ENCODE measurements around the gene TAOK3. TPM values are rescaled to one million over a fixed set of nuclear protein-coding genes. Genes with fewer than 3 reads are reported as not detected.

TAOK3 gene
- total and polyA plus RNA-seq, 2 of the 8 experiments (the other 6 are each of a cell fraction or from before 2014, with no cell fraction given), result 5.2 to 9.3 TPM

- WGBS, 2 experiments (ENCODE audit: extremely low coverage in 1 of 2, insufficient coverage in 1 of 2, insufficient read length in 1 of 2, insufficient replicate concordance in 2 of 2, low coverage in 1 of 2, low lambda C conversion rate in 2 of 2, missing lambda C conversion rate in 1 of 2), result 88% methylated on average over 7 of the region's 7 CpGs; no CpG with 5 or more reads in 1 of the 2 experiments
- H2AFZ ChIP-seq (ENCODE audit: low read length), result no peak overlapping the region
- H3K18ac ChIP-seq (ENCODE audit: extremely low read depth, low read length), result no peak overlapping the region
- H3K4me3 ChIP-seq (ENCODE audit: extremely low read depth in 1 of 4, insufficient read depth in 2 of 4, low read depth in 3 of 4, low read length in 4 of 4), result no peak overlapping the region
- no peak overlapping the region for H3K27ac ChIP-seq (ENCODE audit: low read depth, low read length)
- no peaks in the 10 kb centered on the region for H3K27me3 ChIP-seq (replicated peaks in 1 of 4; ENCODE audit: control insufficient read depth in 3 of 4, extremely low read depth in 1 of 4, insufficient read depth in 3 of 4, low read length in 3 of 4)
- no peaks in the 10 kb centered on the region for H3K23me2 ChIP-seq (ENCODE audit: low read depth, low read length)
- no peaks in the 10 kb centered on the region for H3K36me3 ChIP-seq (ENCODE audit: control insufficient read depth in 2 of 4, insufficient read depth in 4 of 4, low read length in 3 of 4)
- no peaks in the 10 kb centered on the region for H4K20me1 ChIP-seq (replicated peaks in 1 of 2; ENCODE audit: control insufficient read depth in 1 of 2, insufficient read depth in 2 of 2, low read length in 2 of 2)
- no peaks in the 10 kb centered on the region for H3K79me2 ChIP-seq (ENCODE audit: control insufficient read depth in 1 of 2, insufficient read depth in 2 of 2, low read length in 2 of 2)
- no peak overlapping the region for H2BK20ac ChIP-seq (ENCODE audit: low read length)
- H4K8ac ChIP-seq (ENCODE audit: extremely low read depth, insufficient read depth, low read length), result no peak overlapping the region
- ChIA-PET POLR2A (ENCODE audit: partially characterized antibody) (no interaction called here), CTCF (ENCODE audit: partially characterized antibody) (interaction anchor here (0.6 to 3.1 kb wide), 9 partner anchors 11 to 193 kb away, joined by 3 to 12 read pairs (median 4); no protein-coding TSS in a partner anchor)
- H2BK12ac ChIP-seq (ENCODE audit: low read depth, low read length), result no peak overlapping the region
- H3K14ac ChIP-seq (ENCODE audit: insufficient read length), result no peak overlapping the region
- H2BK15ac ChIP-seq (ENCODE audit: low read length), result no peak overlapping the region
- no peak overlapping the region for H3K23ac ChIP-seq (ENCODE audit: insufficient read length)
- no peak for DNase-seq (ENCODE audit: low read depth in 1 of 2, low spot score in 2 of 2)
- H3K4me2 ChIP-seq (ENCODE audit: insufficient read depth in 1 of 2, low read depth in 2 of 2, low read length in 2 of 2), result no peak overlapping the region
- no peaks in the 10 kb centered on the region for H3K4me1 ChIP-seq (replicated peaks in 1 of 4; ENCODE audit: control insufficient read depth in 3 of 4, insufficient read depth in 4 of 4, low read length in 3 of 4)
- FAIRE-seq, result no peak
- H4K5ac ChIP-seq (ENCODE audit: insufficient read length, low read depth, low read length), result no peak overlapping the region
- H3K9ac ChIP-seq (replicated peaks in 1 of 4; ENCODE audit: extremely low read depth in 1 of 4, low read depth in 3 of 4, low read length in 3 of 4), result no peak overlapping the region
- H2BK120ac ChIP-seq (replicated peaks; ENCODE audit: low read depth, low read length), result no peak overlapping the region
- no peak for TF ChIP-seq SIX5 (IDR thresholded peaks at IDR 0.05; ENCODE audit: low read depth, low read length)
- TF ChIP-seq CEBPB (IDR thresholded peaks at IDR 0.05; ENCODE audit: low read depth, low read length), result no peak
- TF ChIP-seq GABPA (IDR thresholded peaks at IDR 0.05; ENCODE audit: borderline replicate concordance, insufficient read depth, low read length), result no peak
- no peaks in the 10 kb centered on the region for H3K79me1 ChIP-seq (ENCODE audit: low read depth, low read length)
- H3K9me3 ChIP-seq (ENCODE audit: insufficient read depth in 2 of 2, low read depth in 1 of 2, low read length in 1 of 2), result no peaks in the 10 kb centered on the region
- H3K4ac ChIP-seq (replicated peaks; ENCODE audit: insufficient read length, low read depth, low read length), result no peak overlapping the region
- no peak overlapping the region for H2BK5ac ChIP-seq (ENCODE audit: low read depth, low read length)
- H2AK5ac ChIP-seq (ENCODE audit: low read depth, low read length), result no peak overlapping the region
- no peak overlapping the region for H4K91ac ChIP-seq (replicated peaks; ENCODE audit: insufficient read length, low read length)
- no peak overlapping the region for H3K56ac ChIP-seq (replicated peaks; ENCODE audit: insufficient read length, low read depth, low read length)
These were observed 13.8 kb downstream of the TAOK3 start for GRCh38 chr12:118358612-118359540.
